GM03348 (cell line): ENCODE measurements around the gene UTS2R.
"Not testable (repeated sequence)": the region's sequence is repeated elsewhere in the genome, so short reads cannot be mapped to it uniquely, and the experiment has no call there.

Experiments
- DNase-seq: peaks from one replicate; pipeline ENCODE4 v3.0.0; 2012; ENCODE audit warnings: low spot score

UTS2R gene

GRCh38 chr17:82354804-82355308 is 16.7 kb upstream of the UTS2R start:
- no peak for DNase-seq

GRCh38 chr17:82355770-82356427 is 15.7 kb upstream of the UTS2R start:
- no peak for DNase-seq

GRCh38 chr17:82356845-82357355 is 14.7 kb upstream of the UTS2R start:
- DNase-seq, result no peak

GRCh38 chr17:82357394-82357793 is 14.2 kb upstream of the UTS2R start:
- DNase-seq, result no peak

- DNase-seq, result no peak
These were observed 12.9 kb upstream of the UTS2R start, which contains the start of gene TEX19 for GRCh38 chr17:82358465-82359350. TEX19 (plus strand) TSS chr17:82359247; CDS start chr17:82362151, 2,904 bp downstream.

- DNase-seq, result not testable (repeated sequence)
These were observed 12.0 kb upstream of the UTS2R start for GRCh38 chr17:82359451-82360074.

GRCh38 chr17:82361885-82362633 is 9.5 kb upstream of the UTS2R start:
- DNase-seq, result no peak

- no peak for DNase-seq
These were observed 5.8 kb upstream of the UTS2R start for GRCh38 chr17:82365606-82366295.

GRCh38 chr17:82366749-82367148 is 4.8 kb upstream of the UTS2R start:
- DNase-seq, result no peak

- no peak for DNase-seq
These were observed 3.6 kb upstream of the UTS2R start for GRCh38 chr17:82367724-82368524.

- no peak for DNase-seq
These were observed 2.4 kb upstream of the UTS2R start for GRCh38 chr17:82369211-82369610.

GRCh38 chr17:82370471-82371332 is 863 bp upstream of the UTS2R start:
- DNase-seq, result peak; percentile 45

GRCh38 chr17:82372249-82373071 is 895 bp downstream of the UTS2R start:
- no peak for DNase-seq

- DNase-seq, result not testable (repeated sequence)
These were observed 1.5 kb downstream of the UTS2R start for GRCh38 chr17:82373072-82373452.

GRCh38 chr17:82373731-82374625 is 2.4 kb downstream of the UTS2R start:
- DNase-seq, result no peak

- DNase-seq, result no peak
These were observed 3.2 kb downstream of the UTS2R start for GRCh38 chr17:82374626-82375331.
